Mesothelial cell of epicardium (in vitro differentiated cells): Measurements from ENCODE around the gene AIF1. TPM values are rescaled to one million over a fixed set of nuclear protein-coding genes. Genes with fewer than 3 reads are reported as not detected.

Source experiments
- DNase-seq, 2 experiments: peaks; one replicate each; pipeline ENCODE4 v3.0.0; 2021; ENCODE audit warnings: low spot score in 2 of 2; ENCODE audit not compliant: unreplicated experiment in 2 of 2
- H3K27ac Mint-ChIP-seq: 2 replicates; pipeline ENCODE4 v1.8.0; 2021; ENCODE audit warnings: mixed read lengths
- H3K27me3 Mint-ChIP-seq: 2 replicates; pipeline ENCODE4 v1.8.0; 2021; ENCODE audit warnings: low read depth, mixed read lengths
- H3K36me3 Mint-ChIP-seq: 2 replicates; pipeline ENCODE4 v1.8.0; 2021; ENCODE audit warnings: mixed read lengths
- H3K4me1 Mint-ChIP-seq: 2 replicates; pipeline ENCODE4 v1.8.0; 2021; ENCODE audit warnings: mixed read lengths
- H3K4me3 Mint-ChIP-seq: 2 replicates; pipeline ENCODE4 v1.8.0; 2021; ENCODE audit warnings: mild to moderate bottlenecking, moderate library complexity, mixed read lengths
- H3K9me3 Mint-ChIP-seq: 2 replicates; pipeline ENCODE4 v1.8.0; 2021; ENCODE audit warnings: mixed read lengths
- total RNA-seq: library from RNA; stranded (reverse); gene quantifications from 3 replicates; pipeline ENCODE4 v1.2.1, GENCODE V29; 2021
- TF ChIP-seq, protein P1 (sequence below): fragments of 200-600 bp; sonication (generic); IDR thresholded peaks from one replicate; pipeline ENCODE4 v1.5.0; 2021; ENCODE audit warnings: antibody characterized with exemption; ENCODE audit not compliant: unreplicated experiment

AIF1 gene
- total RNA-seq, 1 donor from 2014 or later = 6.0 TPM

DNA sequence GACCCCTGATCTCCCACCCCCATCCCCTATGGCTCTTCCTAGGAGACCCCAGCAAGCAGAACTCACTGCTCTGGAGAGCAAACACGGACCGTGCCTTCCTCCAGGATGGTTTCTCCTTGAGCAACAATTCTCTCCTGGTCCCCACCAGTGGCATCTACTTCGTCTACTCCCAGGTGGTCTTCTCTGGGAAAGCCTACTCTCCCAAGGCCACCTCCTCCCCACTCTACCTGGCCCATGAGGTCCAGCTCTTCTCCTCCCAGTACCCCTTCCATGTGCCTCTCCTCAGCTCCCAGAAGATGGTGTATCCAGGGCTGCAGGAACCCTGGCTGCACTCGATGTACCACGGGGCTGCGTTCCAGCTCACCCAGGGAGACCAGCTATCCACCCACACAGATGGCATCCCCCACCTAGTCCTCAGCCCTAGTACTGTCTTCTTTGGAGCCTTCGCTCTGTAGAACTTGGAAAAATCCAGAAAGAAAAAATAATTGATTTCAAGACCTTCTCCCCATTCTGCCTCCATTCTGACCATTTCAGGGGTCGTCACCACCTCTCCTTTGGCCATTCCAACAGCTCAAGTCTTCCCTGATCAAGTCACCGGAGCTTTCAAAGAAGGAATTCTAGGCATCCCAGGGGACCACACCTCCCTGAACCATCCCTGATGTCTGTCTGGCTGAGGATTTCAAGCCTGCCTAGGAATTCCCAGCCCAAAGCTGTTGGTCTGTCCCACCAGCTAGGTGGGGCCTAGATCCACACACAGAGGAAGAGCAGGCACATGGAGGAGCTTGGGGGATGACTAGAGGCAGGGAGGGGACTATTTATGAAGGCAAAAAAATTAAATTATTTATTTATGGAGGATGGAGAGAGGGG, 41.6 kb upstream of the AIF1 start:
- H3K9me3 Mint-ChIP-seq = no peaks in the 10 kb centered on the region
- no peak for DNase-seq
- peaks cover 4% of the 10 kb centered on the region for H3K27me3 Mint-ChIP-seq
- H3K27ac Mint-ChIP-seq = no peak overlapping the region
- H3K4me1 Mint-ChIP-seq = peaks cover 5% of the 10 kb centered on the region
- H3K36me3 Mint-ChIP-seq = no peaks in the 10 kb centered on the region
- TF ChIP-seq, protein P1, sequence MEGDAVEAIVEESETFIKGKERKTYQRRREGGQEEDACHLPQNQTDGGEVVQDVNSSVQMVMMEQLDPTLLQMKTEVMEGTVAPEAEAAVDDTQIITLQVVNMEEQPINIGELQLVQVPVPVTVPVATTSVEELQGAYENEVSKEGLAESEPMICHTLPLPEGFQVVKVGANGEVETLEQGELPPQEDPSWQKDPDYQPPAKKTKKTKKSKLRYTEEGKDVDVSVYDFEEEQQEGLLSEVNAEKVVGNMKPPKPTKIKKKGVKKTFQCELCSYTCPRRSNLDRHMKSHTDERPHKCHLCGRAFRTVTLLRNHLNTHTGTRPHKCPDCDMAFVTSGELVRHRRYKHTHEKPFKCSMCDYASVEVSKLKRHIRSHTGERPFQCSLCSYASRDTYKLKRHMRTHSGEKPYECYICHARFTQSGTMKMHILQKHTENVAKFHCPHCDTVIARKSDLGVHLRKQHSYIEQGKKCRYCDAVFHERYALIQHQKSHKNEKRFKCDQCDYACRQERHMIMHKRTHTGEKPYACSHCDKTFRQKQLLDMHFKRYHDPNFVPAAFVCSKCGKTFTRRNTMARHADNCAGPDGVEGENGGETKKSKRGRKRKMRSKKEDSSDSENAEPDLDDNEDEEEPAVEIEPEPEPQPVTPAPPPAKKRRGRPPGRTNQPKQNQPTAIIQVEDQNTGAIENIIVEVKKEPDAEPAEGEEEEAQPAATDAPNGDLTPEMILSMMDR = no peak
- H3K4me3 Mint-ChIP-seq = no peak overlapping the region

DNA sequence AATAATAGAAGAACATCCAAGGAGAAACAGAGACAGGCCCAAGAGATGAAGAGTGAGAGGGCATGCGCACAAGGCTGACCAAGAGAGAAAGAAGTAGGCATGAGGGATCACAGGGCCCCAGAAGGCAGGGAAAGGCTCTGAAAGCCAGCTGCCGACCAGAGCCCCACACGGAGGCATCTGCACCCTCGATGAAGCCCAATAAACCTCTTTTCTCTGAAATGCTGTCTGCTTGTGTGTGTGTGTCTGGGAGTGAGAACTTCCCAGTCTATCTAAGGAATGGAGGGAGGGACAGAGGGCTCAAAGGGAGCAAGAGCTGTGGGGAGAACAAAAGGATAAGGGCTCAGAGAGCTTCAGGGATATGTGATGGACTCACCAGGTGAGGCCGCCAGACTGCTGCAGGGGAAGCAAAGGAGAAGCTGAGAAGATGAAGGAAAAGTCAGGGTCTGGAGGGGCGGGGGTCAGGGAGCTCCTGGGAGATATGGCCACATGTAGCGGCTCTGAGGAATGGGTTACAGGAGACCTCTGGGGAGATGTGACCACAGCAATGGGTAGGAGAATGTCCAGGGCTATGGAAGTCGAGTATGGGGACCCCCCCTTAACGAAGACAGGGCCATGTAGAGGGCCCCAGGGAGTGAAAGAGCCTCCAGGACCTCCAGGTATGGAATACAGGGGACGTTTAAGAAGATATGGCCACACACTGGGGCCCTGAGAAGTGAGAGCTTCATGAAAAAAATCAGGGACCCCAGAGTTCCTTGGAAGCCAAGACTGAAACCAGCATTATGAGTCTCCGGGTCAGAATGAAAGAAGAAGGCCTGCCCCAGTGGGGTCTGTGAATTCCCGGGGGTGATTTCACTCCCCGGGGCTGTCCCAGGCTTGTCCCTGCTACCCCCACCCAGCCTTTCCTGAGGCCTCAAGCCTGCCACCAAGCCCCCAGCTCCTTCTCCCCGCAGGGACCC, 40.6 kb upstream of the AIF1 start:
- Mint-ChIP-seq H3K27ac (no peak overlapping the region), H3K4me1 (peaks cover 5% of the 10 kb centered on the region), H3K27me3 (no peaks in the 10 kb centered on the region), H3K4me3 (no peak overlapping the region), H3K9me3 (no peaks in the 10 kb centered on the region), H3K36me3 (no peaks in the 10 kb centered on the region)
- TF ChIP-seq, protein P1 = no peak
- no peak for DNase-seq

DNA sequence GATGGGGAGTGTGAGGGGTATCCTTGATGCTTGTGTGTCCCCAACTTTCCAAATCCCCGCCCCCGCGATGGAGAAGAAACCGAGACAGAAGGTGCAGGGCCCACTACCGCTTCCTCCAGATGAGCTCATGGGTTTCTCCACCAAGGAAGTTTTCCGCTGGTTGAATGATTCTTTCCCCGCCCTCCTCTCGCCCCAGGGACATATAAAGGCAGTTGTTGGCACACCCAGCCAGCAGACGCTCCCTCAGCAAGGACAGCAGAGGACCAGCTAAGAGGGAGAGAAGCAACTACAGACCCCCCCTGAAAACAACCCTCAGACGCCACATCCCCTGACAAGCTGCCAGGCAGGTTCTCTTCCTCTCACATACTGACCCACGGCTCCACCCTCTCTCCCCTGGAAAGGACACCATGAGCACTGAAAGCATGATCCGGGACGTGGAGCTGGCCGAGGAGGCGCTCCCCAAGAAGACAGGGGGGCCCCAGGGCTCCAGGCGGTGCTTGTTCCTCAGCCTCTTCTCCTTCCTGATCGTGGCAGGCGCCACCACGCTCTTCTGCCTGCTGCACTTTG, 39.6 kb upstream of the AIF1 start, which contains the start of gene TNF:
Gene TNF, plus strand, starts transcription at position 231 of the 567 bp plus-strand sequence. Its CDS starts 177 bp downstream, at position 408.
- Mint-ChIP-seq H3K4me3 (no peak within 1 kb of the TSS), H3K4me1 (peaks cover 5% of the 10 kb centered on the region), H3K27me3 (no peaks in the 10 kb centered on the region)

DNA sequence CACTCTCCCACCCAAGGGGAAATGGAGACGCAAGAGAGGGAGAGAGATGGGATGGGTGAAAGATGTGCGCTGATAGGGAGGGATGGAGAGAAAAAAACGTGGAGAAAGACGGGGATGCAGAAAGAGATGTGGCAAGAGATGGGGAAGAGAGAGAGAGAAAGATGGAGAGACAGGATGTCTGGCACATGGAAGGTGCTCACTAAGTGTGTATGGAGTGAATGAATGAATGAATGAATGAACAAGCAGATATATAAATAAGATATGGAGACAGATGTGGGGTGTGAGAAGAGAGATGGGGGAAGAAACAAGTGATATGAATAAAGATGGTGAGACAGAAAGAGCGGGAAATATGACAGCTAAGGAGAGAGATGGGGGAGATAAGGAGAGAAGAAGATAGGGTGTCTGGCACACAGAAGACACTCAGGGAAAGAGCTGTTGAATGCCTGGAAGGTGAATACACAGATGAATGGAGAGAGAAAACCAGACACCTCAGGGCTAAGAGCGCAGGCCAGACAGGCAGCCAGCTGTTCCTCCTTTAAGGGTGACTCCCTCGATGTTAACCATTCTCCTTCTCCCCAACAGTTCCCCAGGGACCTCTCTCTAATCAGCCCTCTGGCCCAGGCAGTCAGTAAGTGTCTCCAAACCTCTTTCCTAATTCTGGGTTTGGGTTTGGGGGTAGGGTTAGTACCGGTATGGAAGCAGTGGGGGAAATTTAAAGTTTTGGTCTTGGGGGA, 38.9 kb upstream of the AIF1 start:
- no peak overlapping the region for H3K4me3 Mint-ChIP-seq
- H3K27ac Mint-ChIP-seq = no peak overlapping the region
- H3K27me3 Mint-ChIP-seq = no peaks in the 10 kb centered on the region
- H3K9me3 Mint-ChIP-seq = no peaks in the 10 kb centered on the region
- peaks cover 7% of the 10 kb centered on the region for H3K4me1 Mint-ChIP-seq
- DNase-seq = no peak
- H3K36me3 Mint-ChIP-seq = no peaks in the 10 kb centered on the region
- TF ChIP-seq, protein P1 = no peak

More for the DNA sequence above, 39.6 kb upstream of the AIF1 start, which contains the start of gene TNF:
- TF ChIP-seq, protein P1 = no peak
- Mint-ChIP-seq H3K27ac (no peak within 1 kb of the TSS), H3K9me3 (no peaks in the 10 kb centered on the region), H3K36me3 (no peaks in the 10 kb centered on the region)
- DNase-seq = no peak
